ENCODE measurements around the gene FBF1.

The FBF1 gene

DNA sequence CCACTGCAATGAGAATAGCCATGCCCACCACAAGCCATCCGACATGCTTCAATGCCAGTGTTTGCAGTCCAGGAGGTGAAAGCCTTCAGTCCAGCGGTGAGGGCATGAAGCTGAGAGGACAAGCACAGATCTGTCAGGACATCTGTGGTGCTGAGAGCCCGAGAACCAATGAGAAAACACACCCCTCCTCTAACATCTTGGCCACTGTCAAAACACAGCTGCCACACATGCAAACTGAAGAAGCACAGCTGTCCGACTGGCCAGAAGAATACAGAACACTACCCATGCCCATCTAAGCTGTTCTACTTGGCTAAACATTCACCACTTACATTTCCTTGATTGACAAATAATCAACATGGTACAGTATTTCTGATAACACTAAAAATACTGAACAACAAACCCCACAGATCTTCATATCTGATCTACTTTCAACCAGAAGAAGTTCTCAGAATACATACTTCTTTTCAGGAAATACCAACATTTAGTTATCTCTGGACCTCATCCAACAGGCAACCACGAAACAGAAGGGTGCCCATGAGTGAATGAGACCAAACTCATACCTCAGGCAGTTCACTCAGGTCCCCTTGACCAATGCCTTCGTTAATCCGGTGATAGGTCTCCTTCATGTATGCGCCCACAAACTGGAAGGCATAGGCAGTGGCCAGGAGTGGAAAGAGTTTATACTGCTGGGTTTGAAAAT lies 10.2 kb upstream of the FBF1 start:
- no peak overlapping the region for H3K4me3 ChIP-seq (ENCODE audit: low read depth, low read length)

DNA sequence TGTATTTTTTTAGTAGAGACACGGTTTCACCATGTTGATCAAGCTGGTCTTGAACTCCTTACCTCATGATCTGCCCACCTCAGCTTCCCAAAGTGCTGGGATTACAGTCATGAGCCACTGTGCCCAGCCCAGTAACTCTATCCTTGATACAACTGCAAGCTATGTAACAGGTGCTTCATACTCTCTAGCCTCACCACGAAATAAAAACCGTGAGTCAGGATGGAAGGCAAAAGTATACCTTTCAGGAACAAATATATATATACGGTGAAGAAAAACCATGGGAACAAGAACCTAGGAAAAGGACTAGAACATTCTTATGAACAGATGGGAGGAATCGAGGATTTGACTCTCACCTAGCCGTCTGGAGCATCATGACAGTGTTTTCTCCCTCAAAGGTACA lies 9.6 kb upstream of the FBF1 start:
- H3K4me3 ChIP-seq (ENCODE audit: low read depth, low read length), result no peak overlapping the region

DNA sequence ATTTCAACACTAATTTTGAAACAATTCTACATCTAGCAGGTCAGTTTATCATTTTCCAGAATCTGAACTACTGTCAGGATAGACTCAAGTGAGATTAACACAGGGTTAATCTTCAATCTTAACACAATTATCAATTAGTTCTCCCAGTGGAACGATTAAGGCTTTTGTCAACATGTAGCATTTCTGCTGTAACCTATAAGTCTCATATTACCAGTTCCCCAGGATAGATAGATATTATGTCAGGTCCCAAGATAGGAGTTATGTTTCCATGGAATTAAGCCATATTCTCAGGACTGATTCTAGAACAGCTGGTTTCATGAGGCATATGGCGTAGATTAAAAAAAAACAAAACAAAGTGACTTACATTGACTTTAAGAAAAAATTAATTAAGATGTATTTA lies 4.4 kb upstream of the FBF1 start:
- H3K4me3 ChIP-seq (ENCODE audit: low read depth, low read length), result no peak overlapping the region

DNA sequence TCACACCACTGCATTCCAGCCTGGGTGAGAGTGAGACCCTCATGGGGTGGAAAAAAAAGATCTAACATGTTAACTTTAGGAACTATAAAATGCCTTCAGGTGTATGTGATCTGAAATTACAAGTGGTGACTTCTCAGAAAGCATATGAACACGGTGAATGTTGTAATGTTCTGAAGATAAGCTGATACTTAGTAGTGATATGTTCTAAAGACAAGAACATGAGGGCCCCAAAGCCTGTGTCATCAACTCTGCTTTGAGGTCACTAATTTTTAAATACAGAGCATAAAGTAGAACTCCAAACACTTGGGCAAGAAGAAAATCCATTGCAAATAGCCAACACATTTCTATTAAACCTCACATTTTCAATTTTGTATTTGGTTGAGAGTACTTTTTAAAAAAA lies 2.6 kb upstream of the FBF1 start:
- no peak overlapping the region for H3K4me3 ChIP-seq (ENCODE audit: low read depth, low read length)

DNA sequence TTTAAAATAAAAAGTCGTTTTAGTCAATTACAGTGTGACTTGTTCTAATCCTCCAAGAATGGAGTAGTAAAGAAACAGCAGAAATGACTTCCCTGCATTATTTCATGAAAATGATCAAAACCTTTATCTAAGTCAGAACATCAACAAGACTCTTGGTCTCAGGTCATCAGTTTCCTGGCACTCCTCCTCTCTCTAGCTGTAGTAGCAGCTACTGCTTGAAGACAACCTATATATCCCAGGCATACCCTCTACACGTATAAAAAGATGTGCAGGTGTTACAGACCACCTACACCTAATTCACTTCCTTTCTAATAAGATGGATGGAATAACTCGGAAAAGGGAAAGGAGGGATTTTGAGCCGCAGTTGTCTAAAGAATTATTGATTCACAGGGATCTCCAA lies 1.6 kb upstream of the FBF1 start:
- no peak overlapping the region for H3K4me3 ChIP-seq (ENCODE audit: low read depth, low read length)

DNA sequence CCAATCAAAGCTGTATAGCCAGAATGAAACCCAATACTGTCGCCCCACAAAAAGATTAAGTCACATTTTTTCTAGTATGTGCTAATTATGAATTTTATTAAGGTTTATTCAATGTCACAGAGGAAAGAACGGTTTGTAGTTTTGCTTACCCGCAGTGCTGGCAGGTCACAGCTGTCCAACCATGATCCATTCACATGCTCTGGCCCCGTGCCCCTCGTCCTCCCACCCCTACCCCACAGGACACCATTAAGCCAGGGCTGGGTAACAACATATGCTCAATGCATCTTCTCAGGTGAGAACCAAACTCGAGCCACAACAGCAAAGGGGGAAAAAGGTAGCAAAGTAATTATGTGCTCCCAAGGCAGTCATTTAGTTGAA lies 589 bp upstream of the FBF1 start:
- H3K4me3 ChIP-seq (ENCODE audit: low read depth, low read length), result peak overlapping the region; percentile 10

DNA sequence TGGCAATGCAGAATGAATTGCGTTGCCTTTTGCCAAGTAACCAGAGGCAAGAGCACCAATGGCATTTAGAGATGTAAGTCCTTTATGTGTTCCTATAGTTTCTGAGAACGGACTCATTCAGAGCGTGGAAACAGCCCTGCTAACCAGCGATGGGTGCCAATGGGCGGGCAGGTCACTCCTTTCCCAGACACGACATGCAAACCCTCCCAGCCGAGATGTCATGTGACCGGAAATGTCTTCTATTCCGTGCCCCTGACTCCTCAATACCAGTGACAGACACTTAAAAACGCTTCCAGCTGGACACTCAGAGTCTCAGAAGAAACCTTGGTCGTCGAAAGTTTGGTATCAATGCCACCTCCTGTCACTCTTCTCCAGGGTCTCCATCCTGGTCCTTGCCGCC lies 3.2 kb downstream of the FBF1 start:
- no peak overlapping the region for H3K4me3 ChIP-seq (ENCODE audit: low read depth, low read length)

DNA sequence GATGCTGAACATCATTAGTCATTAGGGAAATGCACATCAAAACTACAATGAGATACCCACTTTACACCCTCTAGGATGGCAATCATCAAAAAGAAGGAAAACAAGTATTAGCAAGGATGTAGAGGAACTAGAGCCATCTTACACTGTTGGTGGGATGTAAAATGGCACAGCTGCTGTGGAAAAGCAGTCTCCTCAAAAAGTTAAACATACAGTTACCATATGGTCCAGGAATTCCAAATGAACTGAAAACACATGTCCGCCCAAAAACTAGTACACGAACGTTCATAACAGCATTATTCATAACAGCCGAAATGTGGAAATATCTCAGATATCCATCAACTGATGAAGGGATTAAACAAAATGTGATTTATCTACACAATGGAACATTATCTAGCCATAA lies 7.0 kb downstream of the FBF1 start:
- H3K4me3 ChIP-seq (ENCODE audit: low read depth, low read length), result no peak overlapping the region

DNA sequence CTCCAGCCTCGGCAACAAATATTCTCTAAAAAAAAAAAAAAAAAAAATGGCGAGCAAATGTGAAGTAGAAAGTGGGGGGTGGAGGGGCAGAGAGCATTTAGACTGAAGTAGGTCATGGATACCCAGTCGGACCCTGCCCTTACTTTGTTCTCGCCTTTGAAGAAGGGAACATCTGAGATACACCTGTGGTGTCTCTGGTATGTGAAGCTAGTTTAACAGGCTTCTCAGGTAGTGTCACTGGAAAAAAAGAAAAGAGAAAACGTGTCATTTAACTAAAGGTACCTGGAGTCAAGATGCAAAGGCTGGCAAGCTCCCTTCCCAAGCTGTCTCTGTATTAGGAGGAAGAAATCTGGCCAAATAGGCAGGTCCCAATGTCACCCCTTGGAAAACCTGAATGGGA lies 8.0 kb downstream of the FBF1 start:
- H3K4me3 ChIP-seq (ENCODE audit: low read depth, low read length), result no peak overlapping the region

DNA sequence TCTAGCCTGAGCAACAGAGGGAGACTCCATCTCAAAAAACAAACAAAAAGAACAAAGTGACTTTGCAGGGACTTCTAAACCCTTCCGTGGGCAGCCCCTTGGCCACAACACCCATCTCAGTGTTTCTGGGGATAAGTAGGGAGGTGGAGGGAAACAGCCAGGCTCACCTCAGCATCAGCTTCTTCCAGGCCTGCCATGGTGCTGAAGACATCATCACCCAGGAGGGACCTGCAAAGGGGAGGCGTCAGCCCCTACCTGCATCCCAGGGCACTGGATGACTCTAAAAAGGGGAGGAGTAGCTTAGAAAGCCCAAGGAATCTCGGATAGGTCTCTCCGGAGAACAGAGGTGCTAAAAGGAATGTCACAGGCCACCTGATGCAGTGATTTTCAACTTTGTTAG lies 9.8 kb downstream of the FBF1 start:
- no peak overlapping the region for H3K4me3 ChIP-seq (ENCODE audit: low read depth, low read length)

DNA sequence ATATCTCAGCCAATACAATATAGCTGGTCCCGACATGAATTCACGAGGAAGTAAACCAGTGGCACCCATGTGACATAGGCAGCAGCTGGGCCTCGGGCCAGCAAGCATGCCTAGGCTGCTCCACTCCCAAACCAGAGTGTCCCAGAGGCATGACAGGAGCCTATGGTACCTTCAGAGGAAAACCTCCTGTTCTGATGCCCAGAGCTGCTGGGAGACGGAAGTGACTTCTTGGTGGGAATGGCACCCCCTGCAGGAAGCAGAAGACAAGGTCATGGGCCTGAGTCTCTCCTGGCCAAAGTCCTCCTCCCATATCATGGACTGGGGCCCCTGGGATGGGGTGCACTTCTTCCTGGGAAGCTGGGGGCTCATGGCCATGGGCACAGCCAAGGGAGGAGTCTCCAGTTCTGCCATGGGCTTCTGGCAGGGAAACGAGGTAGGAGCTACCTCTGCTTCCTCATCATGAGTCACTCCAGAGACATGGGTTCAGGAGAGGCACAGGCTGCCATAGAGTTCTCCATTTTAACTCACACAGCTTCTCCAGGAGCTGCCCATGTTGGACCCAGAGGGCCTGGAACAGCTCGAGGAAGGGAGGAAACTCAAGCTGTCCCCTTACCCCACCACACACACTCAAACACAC lies 13.4 kb downstream of the FBF1 start:
- no peak overlapping the region for H3K4me3 ChIP-seq (ENCODE audit: low read depth, low read length)

DNA sequence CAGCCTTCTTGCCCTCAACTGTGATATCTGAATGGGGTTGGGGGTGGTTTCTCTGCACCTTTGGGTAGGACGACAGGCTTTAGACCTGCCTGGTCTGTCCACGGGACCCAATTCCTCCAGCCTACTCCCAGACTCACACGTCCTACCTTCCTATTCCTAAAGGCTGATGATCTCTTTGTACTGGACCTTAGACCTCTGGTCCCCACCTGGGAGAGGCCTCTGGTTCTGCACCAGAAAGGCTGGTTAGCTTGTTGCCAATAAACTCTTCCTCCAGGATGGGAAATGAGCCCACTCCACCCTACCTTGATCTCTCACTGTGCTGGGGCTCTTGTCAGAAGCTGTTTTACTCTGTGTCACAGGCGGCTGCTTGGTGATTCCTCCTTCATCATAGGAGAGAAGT lies 14.4 kb downstream of the FBF1 start:
- H3K4me3 ChIP-seq (ENCODE audit: low read depth, low read length), result no peak overlapping the region

DNA sequence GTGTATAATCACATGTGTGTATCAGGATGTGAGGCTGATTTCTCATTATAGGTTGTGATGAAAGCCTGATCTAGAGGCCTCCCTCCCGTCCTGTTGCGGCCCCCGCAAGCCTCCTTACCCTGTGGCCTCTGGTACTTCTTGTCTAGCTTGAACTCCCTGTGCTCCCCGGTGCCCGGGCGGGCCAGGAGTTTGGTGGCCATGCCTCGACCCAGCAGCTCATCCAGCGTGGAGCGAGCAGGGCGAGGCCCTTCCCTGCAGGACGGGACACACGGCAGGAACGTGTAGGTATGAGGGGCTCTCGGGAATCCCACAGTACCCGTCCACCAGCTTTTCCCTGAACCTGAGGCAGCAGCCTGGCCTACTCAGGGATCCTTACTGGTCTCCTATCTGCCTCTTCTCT lies 14.9 kb downstream of the FBF1 start:
- no peak overlapping the region for H3K4me3 ChIP-seq (ENCODE audit: low read depth, low read length)

DNA sequence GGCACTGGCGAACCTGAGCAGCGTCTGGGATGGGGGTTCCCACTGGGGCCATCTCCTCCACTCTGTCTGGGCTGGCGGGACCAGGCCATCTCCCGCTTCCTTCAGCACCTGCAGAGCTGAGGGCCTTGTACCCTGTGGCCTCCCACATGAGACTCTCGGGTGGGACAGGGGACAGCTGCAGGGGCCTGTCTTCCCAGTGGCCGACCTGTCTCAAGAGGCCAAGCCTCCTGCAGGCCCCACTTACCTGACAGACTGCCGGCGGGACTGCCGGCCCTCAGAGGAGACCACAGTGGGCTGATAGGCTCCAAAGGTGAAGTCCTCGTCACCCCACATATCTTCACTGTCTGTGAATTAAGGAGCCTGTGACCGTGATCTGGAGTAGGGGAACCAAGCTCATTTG lies 15.7 kb downstream of the FBF1 start:
- no peak overlapping the region for H3K4me3 ChIP-seq (ENCODE audit: low read depth, low read length)

DNA sequence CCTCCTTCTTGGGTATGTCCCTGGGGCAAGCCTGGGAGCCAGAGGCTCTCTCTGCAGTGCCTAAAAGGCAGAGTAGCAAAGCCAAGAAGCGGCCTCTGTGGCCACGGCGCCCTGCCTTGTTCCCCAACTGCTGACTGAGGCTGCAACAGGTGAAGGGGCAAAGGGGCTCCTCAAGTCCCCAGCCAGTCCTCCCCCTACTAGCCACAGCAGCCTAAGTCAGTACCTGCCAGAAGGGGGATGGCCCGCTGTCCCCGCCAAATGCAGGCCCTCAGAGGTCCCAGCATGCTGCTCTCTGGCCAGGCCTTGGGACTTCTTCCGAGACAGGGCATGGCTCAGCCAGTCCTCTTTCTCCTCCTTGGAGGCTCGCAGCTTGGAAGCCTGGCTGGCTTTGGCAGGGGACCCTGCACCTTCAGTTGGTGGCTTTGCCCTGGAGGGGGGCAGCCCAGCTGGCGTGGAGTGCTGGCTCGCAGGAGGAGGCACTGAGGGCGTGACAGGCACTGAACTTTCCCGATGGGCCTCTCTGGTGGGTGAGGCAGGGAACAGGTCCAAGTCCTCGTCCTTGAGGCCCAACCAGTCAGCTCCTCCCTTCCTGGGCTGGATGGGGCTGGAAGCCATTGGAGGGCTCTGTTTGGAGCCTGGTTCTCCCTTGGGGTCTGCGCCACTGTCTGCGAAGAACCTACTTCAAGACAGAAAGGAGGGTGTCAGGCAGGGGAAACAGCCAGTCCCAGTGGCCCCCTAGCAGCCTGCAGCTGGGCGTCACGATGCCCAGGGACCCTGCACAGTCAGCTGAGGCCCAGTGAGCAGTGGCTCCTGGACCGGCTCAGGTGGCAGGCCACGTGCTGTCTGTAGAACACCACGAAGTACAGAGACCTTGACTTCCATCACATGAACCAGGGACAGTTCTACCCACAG lies 17.6 kb downstream of the FBF1 start:
- H3K4me3 ChIP-seq (ENCODE audit: low read depth, low read length), result no peak overlapping the region

DNA sequence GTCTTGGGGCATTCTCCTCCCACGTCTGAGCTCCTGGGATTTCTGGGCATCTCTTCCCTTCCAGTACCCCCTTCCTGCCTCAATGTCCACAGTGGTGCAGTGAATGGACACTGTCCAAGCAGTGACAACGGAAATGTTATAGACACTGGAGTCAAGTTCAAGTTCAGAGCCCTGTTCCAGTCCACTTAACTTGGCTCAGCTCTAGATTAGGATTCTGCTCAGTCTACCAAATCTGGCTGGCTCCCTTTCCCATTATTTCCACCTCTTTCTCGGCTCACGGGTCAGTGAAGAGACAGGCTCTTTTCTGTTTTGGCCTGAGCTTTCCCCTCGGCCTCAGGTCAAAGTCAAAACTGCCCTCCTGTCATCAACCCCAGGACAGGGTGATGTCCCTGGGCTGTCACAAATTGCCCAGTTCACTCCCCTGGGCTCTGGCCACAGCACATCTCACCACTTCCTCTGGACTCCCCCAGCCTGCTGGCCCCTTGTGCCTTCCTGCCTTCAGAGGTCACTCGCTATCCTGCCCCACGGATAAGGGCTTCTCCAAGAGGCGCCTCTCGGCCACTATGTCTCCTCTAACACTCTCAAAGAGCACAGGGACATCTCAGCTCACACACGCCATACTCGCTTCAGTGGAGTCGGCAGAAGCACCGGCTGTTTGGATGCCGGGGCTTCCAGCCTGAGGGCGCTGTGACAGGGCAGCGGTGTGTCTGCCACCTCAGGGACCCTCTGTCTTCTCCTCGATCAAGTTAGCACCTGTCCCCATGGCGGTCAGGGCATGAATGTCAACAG lies 18.5 kb downstream of the FBF1 start:
- H3K4me3 ChIP-seq (ENCODE audit: low read depth, low read length), result no peak overlapping the region

DNA sequence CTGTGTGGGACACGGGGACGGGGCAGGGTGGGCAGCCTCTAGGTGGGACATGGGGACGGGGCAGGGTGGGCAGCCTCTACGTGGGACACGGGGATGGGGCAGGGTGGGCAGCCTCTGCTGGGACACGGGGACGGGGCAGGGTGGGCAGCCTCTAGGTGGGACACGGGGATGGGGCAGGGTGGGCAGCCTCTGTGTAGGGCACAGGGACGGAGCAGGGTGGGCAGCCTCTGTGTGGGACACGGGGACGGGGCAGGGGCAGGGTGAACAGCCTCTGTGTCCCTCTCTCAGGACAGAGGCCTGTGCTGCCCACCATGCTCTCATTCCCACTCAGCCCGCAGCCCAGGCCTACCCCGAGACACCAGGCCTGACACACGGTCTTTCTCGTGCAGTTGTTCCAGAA lies 19.2 kb downstream of the FBF1 start:
- no peak overlapping the region for H3K4me3 ChIP-seq (ENCODE audit: low read depth, low read length)

DNA sequence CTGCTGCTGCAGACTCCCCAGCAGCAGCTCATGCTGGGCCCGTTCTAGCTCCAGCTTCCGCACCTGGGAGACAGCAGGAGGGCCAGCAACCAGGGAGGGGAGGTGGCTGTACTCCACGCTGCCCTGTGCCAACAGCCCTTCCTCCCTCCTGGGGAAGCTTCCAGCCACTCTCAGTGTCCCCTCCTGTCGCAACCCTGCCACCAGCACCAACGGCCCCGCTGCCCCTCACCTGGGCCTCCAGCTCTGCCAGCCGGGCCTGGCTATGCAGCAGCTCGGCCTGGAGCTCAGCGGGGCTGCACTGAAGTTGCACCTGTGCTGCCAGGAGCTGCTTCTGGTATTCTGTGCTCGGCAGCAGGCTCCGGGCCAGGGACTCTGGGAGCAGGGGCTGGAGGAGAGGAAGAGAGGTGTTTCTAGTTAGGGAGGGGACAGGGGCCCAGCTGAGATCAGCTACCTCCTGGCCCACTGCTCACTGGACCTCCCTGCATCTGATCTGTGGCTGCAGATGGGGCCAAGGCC lies 20.7 kb downstream of the FBF1 start:
- no peak overlapping the region for H3K4me3 ChIP-seq (ENCODE audit: low read depth, low read length)

DNA sequence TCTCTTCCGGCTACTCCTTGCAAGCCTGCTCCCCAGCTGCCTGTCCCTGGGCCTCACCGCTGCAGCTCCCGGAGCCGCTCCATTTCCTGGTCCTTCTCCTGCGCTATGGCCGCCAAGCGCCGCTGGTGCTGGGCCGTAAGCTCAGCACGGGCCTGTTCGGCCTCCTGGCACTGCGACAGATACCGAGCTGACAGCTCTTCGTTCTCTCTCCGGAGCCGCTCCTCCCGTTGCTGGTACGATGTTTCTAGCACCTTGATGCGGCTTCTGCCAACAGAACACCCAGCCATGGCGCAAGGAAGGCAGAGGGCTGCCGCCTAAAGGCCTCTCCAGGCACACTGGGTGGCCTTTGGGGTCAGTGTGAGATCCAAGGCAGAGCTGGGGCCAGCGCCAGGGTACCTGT lies 21.2 kb downstream of the FBF1 start:
- no peak overlapping the region for H3K4me3 ChIP-seq (ENCODE audit: low read depth, low read length)

DNA sequence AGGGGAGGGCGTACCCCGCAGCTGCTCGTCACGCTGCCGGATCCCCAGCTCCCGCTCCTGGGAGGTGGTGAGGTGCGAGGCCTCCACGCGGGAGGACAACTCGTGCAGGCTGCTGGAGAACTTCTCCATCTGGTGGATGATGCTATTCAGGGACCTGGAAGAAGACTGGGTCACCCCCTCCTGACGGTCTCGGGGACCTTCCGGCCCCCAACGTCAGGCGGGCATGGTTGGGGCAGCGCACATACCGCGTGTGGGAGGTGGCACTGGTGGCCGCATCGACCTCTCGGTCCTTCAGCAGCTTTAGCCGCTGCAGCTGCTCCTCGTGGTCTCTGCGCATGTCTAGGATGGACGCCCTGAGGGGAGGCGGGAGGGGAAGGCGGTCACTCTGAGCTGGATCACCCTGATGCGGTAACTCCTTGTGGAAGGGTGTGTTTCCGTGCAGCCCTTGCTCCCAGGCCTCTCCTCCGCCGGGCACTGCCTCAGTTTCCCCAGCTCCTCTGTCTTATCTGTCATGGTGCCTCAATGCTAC lies 22.9 kb downstream of the FBF1 start:
- H3K4me3 ChIP-seq (ENCODE audit: low read depth, low read length), result no peak overlapping the region
